Breast epithelium (tissue), 3 donors: ENCODE data around the gene COMMD1.

Experiments used
- CTCF ChIP-seq, 3 donors: fragments of 450-650 bp; IDR thresholded peaks; one replicate each; pipeline ENCODE4 v1.5.1; 2016 to 2017; ENCODE audit warnings: antibody characterized with exemption in 3 of 3, mild to moderate bottlenecking in 3 of 3, moderate library complexity in 3 of 3
- POLR2A ChIP-seq: fragments of 450-650 bp; IDR thresholded peaks from one replicate; pipeline ENCODE4 v1.6.1; 2016; ENCODE audit warnings: antibody characterized with exemption, mild to moderate bottlenecking, moderate library complexity

- TF ChIP-seq CTCF (IDR thresholded peaks at IDR 0.05) = no peak
- TF ChIP-seq POLR2A = no peak
Observed at GRCh38 chr2:62145478-62146100, 240.1 kb downstream of the COMMD1 start.
